GM19043 (cell line): ENCODE results near the gene CREB3L4.
"Not testable (repeated sequence)": the region's sequence is repeated elsewhere in the genome, so short reads cannot be mapped to it uniquely, and the experiment has no call there.

Experiments used
- ATAC-seq: cut with Tn5 transposase; IDR thresholded peaks from one replicate; pipeline ENCODE4 v1.9.1; 2021; ENCODE audit warnings: low read depth; ENCODE audit not compliant: unreplicated experiment

CREB3L4 gene

DNA sequence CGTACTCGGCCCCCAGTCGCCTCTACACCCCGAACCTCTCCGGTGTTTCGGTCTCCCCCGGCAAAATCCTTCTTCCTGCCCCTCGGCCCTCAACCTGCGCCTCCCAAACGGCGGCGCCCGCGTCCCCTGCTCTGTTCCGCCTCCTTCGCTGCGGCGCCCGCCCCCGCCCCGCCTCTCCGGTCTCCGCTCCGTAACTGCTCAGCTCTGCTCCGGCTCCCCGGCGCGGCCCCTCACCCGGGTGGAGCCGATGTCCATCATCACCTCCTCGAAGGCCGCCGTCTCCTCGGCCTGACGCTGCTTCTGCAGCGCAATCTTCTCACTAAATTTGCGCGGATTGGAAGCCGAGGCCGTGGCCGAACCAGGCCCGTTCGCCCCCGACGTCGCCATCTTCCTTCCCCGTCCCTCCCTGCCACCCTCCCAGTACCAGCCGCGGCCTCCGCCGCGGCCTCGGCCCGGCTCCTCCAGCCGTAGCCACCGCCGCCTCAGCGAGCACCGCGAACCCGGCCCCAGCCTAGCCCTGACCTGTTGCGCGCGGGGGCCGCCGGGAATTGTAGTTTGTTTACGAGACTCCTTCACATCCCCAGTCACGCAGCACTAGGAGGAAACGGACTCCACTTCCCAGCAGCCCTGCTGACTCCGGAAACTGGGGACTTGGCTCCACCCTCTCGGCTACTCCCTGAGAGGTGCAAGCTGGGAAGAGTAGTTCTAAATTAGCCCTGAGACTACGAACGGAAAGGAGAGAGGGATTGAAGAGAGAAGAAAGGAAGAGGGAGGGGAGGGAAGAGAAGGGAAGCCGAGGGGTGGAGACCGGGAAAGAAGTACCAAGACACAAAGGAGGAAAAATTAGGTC is 9.4 kb upstream of the CREB3L4 start, which contains the start of gene CRTC2:
CRTC2 (minus strand) TSS at position 502 of the 850 bp plus-strand sequence; CDS start at position 387, 115 bp downstream.
- ATAC-seq, result peak; percentile 76

DNA sequence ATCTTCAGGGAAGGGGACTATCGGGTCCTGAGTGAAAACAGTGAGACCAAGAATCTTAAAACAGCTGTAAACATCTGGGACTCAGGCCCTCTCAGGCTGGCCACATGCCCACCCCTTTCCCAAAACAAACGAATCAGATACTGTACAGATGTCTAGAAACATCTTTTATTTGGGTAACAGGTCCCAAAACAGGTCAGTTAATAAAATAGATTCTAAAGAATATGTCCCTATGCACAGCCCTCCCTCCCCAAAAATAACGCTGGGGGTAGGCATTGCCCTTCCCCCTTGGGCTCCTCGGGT is 8.8 kb upstream of the CREB3L4 start:
- ATAC-seq, result no peak

DNA sequence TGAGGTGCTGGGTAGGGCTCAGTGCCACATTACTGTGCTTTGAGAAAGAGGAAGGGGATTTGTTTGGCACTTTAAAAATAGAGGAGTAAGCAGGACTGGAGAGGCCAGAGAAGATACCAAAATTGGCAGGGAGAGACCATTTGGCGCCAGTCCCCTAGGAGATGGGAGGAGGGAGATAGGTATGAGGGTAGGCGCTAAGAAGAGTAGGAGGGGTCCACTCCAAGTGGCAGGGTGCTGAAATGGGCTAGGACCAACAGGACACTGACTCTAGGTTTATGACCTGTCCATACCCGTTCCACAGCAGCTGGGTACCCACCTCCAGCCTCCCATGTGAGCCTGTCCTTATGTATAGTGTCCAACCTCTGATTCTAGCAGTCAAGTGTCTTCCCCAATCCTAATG is 8.2 kb upstream of the CREB3L4 start:
- ATAC-seq, result no peak

DNA sequence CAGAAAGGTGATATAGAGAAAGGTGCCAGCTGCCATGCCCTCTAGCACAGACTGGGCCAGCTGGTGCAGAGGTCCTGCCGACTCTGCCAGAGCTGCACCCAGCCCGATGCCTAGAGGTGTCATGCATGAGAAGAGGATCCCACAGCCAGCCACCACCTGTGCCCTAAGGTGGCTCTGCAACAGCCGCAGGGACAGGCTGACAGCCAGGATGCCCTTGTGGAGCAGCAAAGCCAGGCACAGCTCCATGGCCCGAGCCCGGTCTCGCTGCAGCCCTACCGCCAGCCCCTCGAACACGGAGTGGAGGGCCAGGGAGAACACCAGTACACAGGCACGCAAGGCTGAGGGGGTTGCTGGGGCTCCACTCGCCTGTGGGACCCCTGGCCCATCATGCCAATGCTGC is 7.5 kb upstream of the CREB3L4 start:
- ATAC-seq, result no peak

DNA sequence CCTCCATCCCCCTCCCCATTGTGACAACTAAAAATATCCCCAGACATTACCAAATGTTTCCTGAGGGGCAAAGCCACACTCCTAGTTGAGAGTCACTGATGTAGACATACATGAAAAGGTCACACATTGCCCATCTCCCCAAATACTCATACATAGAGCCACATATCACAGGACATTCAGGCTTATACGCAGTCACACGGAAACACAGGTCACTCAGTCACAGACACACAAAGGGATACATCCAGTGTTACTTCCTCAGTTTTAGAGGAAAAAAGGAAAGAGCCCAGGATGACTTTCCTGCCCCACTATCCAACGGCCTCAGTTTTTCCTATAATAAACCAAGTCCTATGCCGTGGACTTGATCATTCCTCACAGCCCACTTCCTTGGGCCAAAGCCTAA is 6.3 kb upstream of the CREB3L4 start:
- ATAC-seq, result no peak

DNA sequence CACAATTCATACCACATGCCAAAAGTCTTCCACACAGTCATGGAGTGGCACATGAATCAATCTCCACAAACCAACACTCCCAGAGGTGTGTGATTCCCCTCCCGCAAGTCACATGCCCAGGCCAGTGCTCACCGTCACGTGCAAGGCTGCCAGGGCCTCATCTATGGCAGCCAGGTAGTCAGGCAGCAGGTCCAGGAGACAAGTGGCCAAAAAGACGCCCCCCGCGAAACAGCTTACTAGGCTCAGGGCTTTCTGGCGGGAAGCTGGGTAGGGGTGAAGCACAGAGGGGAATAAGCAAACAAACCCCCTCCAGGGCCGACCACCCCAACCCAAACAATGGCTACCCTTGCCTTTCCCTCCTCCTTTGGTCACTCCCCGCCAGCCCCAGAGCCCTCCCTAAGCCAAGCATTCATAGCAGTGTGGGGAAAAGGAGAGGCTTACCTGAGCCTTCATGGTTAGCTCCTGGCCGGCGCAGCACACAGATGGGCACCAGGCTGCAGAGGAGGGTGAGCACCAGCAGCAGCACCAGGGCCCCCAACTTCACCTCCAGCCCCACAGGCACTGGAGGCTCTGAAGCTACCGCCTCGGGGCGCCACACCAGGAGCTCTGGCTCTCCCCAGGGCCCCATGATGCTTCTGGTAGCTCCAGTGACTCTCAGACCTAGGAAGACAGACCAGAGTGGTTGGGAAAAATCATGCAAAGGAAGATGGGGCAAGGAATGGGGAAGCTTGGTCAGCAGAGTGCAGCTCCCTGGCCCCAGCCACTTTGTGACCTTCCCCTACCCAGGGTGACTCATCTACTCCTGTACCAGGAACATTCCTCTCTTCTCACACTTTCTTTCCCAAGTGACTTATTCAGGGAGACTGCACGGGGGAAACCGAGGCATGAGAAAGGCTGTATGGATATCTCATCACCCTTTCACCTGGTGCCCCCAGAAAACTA is 5.3 kb upstream of the CREB3L4 start:
- ATAC-seq, result no peak

DNA sequence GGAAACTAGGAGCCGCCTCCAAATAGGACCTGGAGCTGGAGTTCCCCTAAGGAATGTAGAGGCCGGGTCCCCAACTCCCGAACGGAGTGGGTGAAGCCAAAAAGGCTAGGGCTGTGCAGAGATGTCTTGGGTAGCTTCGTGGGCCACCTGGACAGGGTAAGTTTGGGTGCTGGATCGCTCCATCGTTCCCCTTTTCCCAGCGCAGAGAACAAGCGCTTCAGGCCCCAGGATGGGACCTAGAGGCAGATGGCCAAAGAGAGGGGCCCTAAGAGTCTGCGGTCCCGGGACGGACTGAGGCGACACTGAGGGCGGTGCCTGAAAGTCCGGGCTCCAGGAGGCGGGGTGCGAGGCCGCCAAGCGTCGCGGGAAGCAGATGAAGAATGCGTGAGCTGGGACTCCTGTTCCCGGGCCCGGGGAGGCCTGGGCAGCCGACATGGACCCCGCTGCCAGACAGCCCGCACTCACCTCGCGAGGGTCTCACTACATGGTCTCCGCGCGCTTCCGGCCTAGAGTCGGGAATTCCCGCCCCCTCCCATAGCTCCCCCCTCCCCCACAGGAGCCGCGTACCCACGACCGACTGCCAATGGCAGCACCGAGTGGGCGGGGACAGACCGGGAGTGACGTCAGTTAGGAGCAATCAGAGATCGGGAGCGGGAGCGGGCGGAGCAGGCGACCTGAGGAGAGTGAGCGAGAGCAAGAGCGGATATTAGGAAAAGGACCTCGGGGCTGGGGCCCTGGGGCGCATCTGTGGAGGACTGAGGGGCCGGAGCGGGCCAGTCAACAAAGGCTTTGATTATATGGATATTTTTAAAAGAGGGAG is 4.5 kb upstream of the CREB3L4 start, which contains the start of gene SLC39A1:
SLC39A1 (minus strand) TSS at position 508 of the 820 bp plus-strand sequence. CDS start 822 bp downstream, outside the sequence.
- peak; percentile 46 for ATAC-seq

DNA sequence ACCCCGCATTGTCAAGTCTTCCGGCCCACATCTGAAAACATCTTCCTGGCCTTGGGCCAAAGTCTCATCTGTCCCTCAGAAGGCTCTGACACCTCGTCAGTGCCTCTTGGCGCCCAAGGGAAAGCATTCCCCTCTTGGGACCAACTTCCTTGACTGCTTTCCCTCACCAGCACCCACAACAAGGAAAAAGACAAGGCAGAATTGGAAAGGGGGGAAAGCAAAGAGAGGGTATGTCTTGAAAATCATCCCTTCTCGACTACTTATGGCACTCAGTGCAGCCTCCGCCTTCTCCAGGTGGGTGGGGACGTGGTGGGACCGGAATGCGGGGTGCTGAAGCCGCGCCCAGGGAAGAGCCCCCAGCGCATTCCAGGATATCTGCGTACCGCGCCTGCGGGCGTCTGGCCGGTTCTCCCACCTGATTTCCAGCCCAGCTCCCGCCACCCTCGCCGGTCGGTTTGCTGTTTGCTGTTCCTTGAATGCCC is 3.8 kb upstream of the CREB3L4 start:
- no peak for ATAC-seq

DNA sequence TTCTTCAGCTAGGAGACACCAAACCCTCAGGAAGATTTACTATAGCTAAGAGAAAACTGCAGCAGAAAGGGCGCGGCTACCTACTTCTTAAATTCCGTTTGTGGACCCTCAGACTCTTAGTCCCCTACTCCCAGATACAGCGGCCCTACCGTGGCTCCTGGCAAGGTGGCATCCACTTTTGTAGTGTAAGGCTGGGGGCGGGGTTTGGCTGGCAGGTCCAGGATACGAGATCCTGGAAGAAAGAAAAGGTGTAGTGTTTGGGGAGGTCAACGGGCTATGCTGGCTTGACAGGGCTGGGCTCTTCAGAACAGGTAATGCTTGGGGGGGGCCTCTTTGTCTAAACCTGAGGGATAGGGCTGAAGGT is 280 bp downstream of the CREB3L4 start:
- ATAC-seq, result no peak

DNA sequence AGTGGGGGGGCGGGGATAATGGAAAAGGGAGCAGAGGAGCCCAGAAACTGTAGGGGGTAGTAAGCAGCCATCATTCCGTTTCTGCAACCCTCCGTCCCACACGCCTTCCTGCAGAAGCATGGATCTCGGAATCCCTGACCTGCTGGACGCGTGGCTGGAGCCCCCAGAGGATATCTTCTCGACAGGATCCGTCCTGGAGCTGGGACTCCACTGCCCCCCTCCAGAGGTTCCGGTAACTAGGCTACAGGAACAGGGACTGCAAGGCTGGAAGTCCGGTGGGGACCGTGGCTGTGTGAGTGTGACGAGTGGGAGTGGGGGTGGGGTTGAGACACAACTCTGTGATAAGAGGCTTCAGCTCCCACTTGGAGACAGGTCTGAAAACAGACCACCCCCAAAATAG is 706 bp downstream of the CREB3L4 start:
- ATAC-seq, result no peak

DNA sequence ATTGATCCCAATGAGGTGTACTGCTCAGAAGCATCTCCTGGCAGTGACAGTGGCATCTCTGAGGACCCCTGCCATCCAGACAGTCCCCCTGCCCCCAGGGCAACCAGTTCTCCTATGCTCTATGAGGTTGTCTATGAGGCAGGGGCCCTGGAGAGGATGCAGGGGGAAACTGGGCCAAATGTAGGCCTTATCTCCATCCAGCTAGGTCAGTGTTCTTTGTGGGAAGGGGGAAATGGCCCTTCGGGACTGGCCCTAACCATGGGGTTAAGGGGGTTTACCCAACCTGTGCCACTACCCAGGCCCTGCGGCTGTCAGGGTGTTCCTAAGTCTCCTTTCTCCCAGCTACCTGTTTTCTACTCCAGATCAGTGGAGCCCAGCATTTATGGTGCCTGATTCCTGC is 1.3 kb downstream of the CREB3L4 start:
- ATAC-seq, result no peak

DNA sequence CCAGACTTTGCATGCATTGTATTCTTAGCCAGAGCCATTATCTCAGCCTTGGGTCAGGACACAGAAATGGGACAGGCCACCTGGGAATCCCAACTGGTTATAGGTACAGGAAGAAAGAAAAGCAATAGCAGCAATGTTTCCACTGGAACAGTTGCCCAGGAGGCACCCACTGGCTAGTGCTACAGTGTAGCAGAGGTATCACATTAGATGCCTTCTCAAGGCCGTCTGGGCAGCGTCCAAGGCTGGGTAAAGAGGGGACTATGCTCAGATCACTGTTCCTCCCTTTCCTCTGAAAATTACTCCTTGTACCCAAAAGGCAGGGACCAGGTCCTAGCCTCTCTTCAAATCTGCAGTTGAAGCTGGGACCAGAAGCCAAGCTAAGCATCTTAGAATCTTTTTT is 2.6 kb downstream of the CREB3L4 start:
- ATAC-seq, result no peak

DNA sequence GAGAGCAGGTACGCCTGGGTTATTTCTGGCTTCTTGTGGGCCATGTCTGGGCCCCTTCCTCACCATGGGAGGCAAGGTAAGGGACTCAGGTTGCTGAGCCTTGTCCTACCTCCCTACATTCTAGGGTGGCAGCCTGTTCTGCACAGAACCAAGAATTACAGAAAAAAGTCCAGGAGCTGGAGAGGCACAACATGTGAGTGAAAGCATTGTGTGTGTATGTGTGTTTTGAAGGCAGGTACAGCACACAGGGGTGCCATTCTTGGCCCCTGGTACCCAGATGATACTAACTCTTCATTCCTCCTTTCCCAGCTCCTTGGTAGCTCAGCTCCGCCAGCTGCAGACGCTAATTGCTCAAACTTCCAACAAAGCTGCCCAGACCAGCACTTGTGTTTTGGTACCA is 5.4 kb downstream of the CREB3L4 start:
- ATAC-seq, result no peak

DNA sequence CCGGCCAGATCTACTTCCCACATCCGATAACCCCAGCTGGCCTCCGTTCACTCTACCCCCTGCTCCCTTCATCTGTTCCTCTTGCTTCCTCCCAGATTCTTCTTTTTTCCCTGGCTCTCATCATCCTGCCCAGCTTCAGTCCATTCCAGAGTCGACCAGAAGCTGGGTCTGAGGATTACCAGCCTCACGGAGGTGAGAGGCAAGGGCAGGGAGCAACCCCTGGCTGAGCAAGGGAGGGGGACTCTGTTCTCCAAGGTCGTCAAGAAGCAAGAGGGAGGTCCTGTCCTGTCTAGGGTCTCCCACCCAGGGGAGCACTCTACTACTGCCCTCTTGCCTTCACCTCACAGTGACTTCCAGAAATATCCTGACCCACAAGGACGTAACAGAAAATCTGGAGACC is 5.8 kb downstream of the CREB3L4 start:
- no peak for ATAC-seq

DNA sequence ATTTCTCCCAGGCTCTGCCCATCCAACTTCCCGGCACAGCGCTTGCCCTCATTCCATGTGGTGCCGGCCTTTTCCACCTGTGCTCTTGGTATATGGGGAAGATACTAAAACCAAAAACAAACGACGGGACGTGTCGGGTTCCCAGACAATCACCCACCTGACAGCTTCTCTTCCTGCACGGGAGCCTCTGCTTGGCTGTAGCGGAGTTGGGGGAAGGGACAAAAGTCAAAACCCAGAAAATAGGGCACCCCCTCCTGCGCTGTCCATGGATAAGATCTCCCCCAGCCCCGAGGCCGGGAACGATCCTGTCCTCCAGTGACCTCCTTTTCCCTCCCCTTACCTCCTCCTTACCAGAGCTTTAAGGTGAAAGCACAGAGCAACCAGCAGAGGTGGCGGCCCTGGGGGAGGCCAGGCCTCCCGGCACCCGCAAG is 9.1 kb downstream of the CREB3L4 start:
- ATAC-seq, result no peak

DNA sequence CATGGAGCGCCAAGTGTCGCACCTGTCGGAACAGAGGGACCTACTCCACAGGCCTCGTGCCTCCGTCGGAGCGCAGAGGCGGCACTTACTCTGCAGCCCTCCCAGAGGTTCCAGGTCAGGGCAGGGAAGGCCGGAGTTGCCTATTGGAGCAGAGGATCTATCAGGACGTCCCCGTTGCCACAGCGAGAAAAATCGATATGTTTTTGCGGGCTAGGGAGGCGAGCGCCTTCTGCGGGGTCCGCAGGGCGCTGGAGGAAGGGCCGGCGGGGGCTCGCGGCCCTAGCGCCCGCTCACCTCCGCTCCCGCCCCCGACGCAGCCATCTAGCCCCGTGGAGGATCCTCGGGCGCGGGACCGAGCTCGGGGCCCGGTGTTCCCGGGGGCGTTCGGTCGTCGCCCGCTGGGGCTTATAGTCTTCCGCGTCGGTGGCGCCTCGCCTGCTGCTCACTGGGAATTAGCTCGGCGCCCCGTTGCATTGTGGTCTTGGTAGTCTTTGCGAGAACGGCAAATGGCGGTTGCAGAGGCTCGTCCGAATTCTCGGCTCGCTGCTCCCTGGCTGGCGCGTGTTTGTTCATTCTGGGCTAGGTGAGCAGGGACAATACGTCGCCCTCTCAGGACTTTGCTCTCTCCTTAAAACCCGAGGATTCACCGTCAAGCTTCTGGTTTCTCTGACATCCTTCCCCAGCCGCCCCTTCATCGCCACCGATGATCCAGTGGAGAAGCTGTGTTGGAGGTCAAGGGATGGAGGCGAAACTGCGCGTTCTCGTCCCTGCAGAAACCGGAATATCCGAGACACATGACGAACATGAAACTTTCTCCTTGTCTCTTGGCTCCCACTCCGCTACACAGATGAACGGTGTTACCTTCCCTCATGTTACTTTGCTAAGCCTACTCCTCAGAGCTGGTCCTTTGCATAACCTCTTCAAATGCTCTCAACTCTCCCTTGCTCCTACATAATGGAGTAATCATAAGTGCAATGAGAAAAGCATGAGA is 9.8 kb downstream of the CREB3L4 start, which contains the start of gene JTB:
JTB (minus strand) TSS at position 425 of the 991 bp plus-strand sequence; CDS start at position 3, 422 bp downstream.
- no peak for ATAC-seq

DNA sequence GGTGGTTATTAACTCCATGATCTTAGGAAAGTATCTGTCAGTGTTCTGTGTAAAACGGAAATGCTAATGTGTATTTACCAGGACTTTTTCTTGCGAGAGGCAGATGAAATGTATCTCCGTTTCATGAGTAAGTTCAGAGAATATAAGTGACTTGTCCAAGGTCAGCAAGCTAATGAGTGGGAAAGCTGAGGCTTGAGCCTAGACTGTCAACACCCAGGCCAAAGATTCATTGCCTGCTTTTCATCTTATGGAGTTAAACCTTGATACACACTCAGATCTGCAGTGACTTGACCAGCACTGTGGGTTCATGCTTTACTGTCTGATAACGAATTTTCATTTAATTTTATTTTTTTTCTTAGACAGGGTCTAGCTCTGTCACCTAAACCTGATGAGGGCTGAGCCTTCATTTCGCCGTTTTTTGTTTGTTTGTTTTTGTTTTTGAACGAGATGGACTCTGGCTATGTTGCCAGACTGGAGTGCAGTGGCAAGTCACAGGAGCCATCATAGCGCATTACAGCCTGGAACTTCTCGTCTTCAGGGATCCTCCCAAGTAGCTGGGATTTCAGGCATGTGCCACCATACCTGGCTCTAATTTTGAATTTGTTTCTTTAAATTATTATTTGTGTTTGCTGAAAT is 10.7 kb downstream of the CREB3L4 start:
- ATAC-seq, result no peak

DNA sequence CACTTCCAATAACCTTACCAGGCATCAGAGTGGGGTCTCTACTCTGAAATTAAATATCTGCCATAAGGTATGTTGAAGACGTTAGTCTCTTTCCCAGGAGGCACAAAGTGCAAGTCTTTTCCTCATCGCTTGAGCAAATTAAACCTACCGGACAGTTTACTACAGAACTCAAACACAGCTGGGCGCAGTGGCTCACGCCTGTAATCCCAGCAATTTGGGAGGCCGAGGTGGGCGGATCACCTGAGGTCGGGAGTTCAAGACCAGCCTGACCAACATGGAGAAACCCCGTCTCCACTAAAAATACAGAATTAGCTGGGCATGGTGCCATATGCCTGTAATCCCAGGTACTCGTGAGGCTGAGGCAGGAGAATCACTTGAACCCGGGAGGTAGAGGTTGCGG is 11.4 kb downstream of the CREB3L4 start:
- not testable (repeated sequence) for ATAC-seq

DNA sequence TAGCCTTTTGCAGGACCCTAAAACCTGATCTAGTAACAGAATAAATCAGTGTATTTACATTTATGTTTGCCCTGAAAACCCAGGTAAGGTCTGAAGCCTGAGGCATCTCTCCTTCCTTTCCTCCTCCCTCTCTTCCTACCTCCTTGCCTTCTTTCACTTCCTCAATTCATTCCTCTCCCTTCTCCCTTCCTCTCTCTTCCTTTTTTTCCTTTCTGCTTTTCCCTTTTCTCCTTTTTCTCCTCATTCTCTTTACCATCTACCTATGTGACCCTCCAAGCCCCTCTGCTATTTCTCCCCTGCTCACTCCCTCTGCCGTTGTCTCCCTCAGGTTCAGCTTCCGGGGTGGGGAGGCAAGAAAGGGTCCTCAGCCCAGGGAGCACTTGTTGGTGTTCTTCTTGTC is 14.0 kb downstream of the CREB3L4 start:
- not testable (repeated sequence) for ATAC-seq
